Endothelial cell of umbilical vein (primary cell): ENCODE data around the gene WDR4. TPM values are rescaled to one million over a fixed set of nuclear protein-coding genes. Genes with fewer than 3 reads are reported as not detected.

Experiments
- BruUV-seq: library from RNA; stranded (reverse); fragments of 400-500 nt; replicated peaks from 2 replicates; lab custom pipeline; 2021; lab: Mats Ljungman, UMichigan
- CTCF ChIA-PET: fragments of 300-600, 350-600 bp; sonication (Branson Sonifier 250); formaldehyde crosslinking; loops from one replicate; lab custom pipeline; 2021; ENCODE audit warnings: antibody characterized with exemption, inconsistent platforms; lab: Charles Lee
- POLR2A ChIA-PET: fragments of 300-600, 350-600 bp; sonication (Branson Sonifier 250); formaldehyde crosslinking; loops from one replicate; lab custom pipeline; 2021; ENCODE audit warnings: antibody characterized with exemption, inconsistent platforms; lab: Charles Lee
- DNase-seq: peaks from one replicate; pipeline ENCODE4 v3.0.0-alpha.2; 2011; ENCODE audit warnings: low read depth, low spot score
- FAIRE-seq: peaks from 2 replicates; lab custom pipeline; 2011; peaks lifted over from hg19 to GRCh38; lab: Jason Lieb, UNC
- H2AFZ ChIP-seq: 2 replicates; pipeline ENCODE4 v1.6.0; 2012; ENCODE audit warnings: low read depth, low read length, control low read depth, inconsistent platforms
- H3K27ac ChIP-seq: 2 replicates; pipeline ENCODE4 v1.5.1; 2011; ENCODE audit warnings: low read depth, mild to moderate bottlenecking, control low read depth, low read length, moderate library complexity; ENCODE audit not compliant: insufficient read depth
- H3K27me3 ChIP-seq, 2 experiments: 2 replicates each; pipeline versions ENCODE4 v1.6.0 to v1.6.1; 2011; ENCODE audit warnings: low read length in 2 of 2, mixed read lengths in 1 of 2; ENCODE audit not compliant: control insufficient read depth in 2 of 2, insufficient read depth in 2 of 2
- H3K36me3 ChIP-seq, 2 experiments: 2 replicates in 1 of 2; 3 replicates in 1 of 2; pipeline ENCODE4 v1.5.1; 2011; ENCODE audit warnings: low read length in 2 of 2, mild to moderate bottlenecking in 1 of 2, moderate library complexity in 1 of 2; ENCODE audit not compliant: control insufficient read depth in 2 of 2, insufficient read depth in 2 of 2; ENCODE audit errors: extremely low read depth in 1 of 2
- H3K4me1 ChIP-seq: 3 replicates; pipeline ENCODE4 v1.5.1; 2011; ENCODE audit warnings: mild to moderate bottlenecking, low read length; ENCODE audit not compliant: control insufficient read depth, insufficient read depth; ENCODE audit errors: extremely low read depth
- H3K4me2 ChIP-seq: 2 replicates; pipeline ENCODE4 v1.6.1; 2011; ENCODE audit warnings: low read length, control low read depth, mixed read lengths; ENCODE audit not compliant: insufficient read depth
- H3K4me3 ChIP-seq, 3 experiments: fragments of 200-600 bp in 1 of 3; sonication (generic), shearing (Covaris generic) in 1 of 3; replicated peaks in 1 of 3; 2 replicates each; pipeline ENCODE4 v1.5.1; 2011 to 2016; ENCODE audit warnings: control low read depth in 3 of 3, low read length in 3 of 3, mild to moderate bottlenecking in 2 of 3, inconsistent platforms in 1 of 3, low read depth in 1 of 3, moderate library complexity in 1 of 3; ENCODE audit not compliant: insufficient read depth in 1 of 3
- H3K79me2 ChIP-seq: 2 replicates; pipeline ENCODE4 v1.6.0; 2012; ENCODE audit warnings: low read length, inconsistent platforms; ENCODE audit not compliant: control insufficient read depth, insufficient read depth
- H3K9ac ChIP-seq: replicated peaks from 2 replicates; pipeline ENCODE3; 2011; ENCODE audit warnings: low read length, control low read depth; ENCODE audit not compliant: insufficient read depth; ENCODE audit errors: extremely low read depth
- H3K9me1 ChIP-seq: replicated peaks from 3 replicates; pipeline ENCODE4 v1.6.0; 2011; ENCODE audit warnings: mild to moderate bottlenecking, low read length; ENCODE audit not compliant: control insufficient read depth, insufficient read depth; ENCODE audit errors: extremely low read depth
- H3K9me3 ChIP-seq: replicated peaks from 2 replicates; pipeline ENCODE4 v1.5.1; 2012; ENCODE audit warnings: low read length, inconsistent platforms; ENCODE audit not compliant: control insufficient read depth, insufficient read depth
- H4K20me1 ChIP-seq: replicated peaks from 2 replicates; pipeline ENCODE3; 2011; ENCODE audit warnings: mild to moderate bottlenecking, low read length; ENCODE audit not compliant: control insufficient read depth, insufficient read depth; ENCODE audit errors: extremely low read depth
- CTCF ChIP-seq, 2 donors: IDR thresholded peaks; 1 replicate in 1 of 2; 2 replicates in 1 of 2; pipeline ENCODE4 v1.5.1; 2011; ENCODE audit warnings: low read length in 2 of 2, mild to moderate bottlenecking in 2 of 2, moderate library complexity in 2 of 2, control low read depth in 1 of 2, inconsistent platforms in 1 of 2, low read depth in 1 of 2; ENCODE audit not compliant: insufficient read depth in 1 of 2; ENCODE audit errors: extremely low read depth in 1 of 2
- EZH2 ChIP-seq: IDR thresholded peaks from 2 replicates; pipeline ENCODE4 v1.6.1; 2012; ENCODE audit warnings: borderline replicate concordance, low read depth, mild to moderate bottlenecking, moderate library complexity, low read length, inconsistent platforms; ENCODE audit not compliant: severe bottlenecking
- FOS ChIP-seq: IDR thresholded peaks from 2 replicates; pipeline ENCODE4 v1.6.1; 2011; ENCODE audit warnings: mild to moderate bottlenecking, low read length, moderate library complexity, borderline replicate concordance; ENCODE audit not compliant: insufficient read depth
- GATA2 ChIP-seq: IDR thresholded peaks from 2 replicates; pipeline ENCODE4 v1.7.0; 2011; ENCODE audit warnings: low read depth, mild to moderate bottlenecking, moderate library complexity, mixed read lengths, low read length; ENCODE audit not compliant: insufficient read length, insufficient read depth
- JUN ChIP-seq: IDR thresholded peaks from 2 replicates; pipeline ENCODE4 v1.6.1; 2011; ENCODE audit warnings: borderline replicate concordance, low read depth; ENCODE audit not compliant: insufficient read length, insufficient read depth
- MAX ChIP-seq: IDR thresholded peaks from 2 replicates; pipeline ENCODE4 v1.6.1; 2011; ENCODE audit not compliant: insufficient read depth, insufficient read length
- MYC ChIP-seq: IDR thresholded peaks from one replicate; pipeline ENCODE4 v1.6.1; 2011; ENCODE audit warnings: mild to moderate bottlenecking, low read depth, low read length
- POLR2A ChIP-seq: IDR thresholded peaks from 2 replicates; pipeline ENCODE4 v1.6.1; 2012; ENCODE audit warnings: low read depth, mild to moderate bottlenecking, control low read depth, low read length
- POLR2AphosphoS5 ChIP-seq: IDR thresholded peaks from 2 replicates; pipeline ENCODE4 v1.6.1; 2012; ENCODE audit warnings: low read depth, mild to moderate bottlenecking, control low read depth, low read length, moderate library complexity; ENCODE audit not compliant: insufficient read depth
- dilution Hi-C: fragments of 300-500 bp; cut with MboI; formaldehyde crosslinking; loops from one replicate; pipeline ENCODE4 v1.15.0; 2019; ENCODE audit warnings: low sequenced_read_pairs; ENCODE audit not compliant: extremely low pct_ligation_motif_present
- intact Hi-C: fragments of 100-400 bp; cut with micrococcal nuclease; formaldehyde crosslinking; loops from one replicate; pipeline ENCODE4 v1.10.0; 2022
- polyA plus RNA-seq, 4 experiments: library from polyadenylated mRNA; depleted of rRNA in 3 of 4; stranded (reverse) in 3 of 4; unstranded in 1 of 4; fragments of >200 nt; gene quantifications; 2 replicates each; pipeline versions ENCODE4 v1.2.1 to v1.2.3, GENCODE V29; 2011 to 2012; ENCODE audit warnings: missing spikeins in 1 of 4
- total RNA-seq: library from RNA; stranded (reverse); gene quantifications from 2 replicates; pipeline ENCODE4 v1.2.3, GENCODE V29; 2021

Gene WDR4
- total and polyA plus RNA-seq, 2 donors (not counting 3 experiments of a cell fraction or from before 2014, with no cell fraction given): 24.5 to 40.0 TPM

- peaks cover 7 to 37% of the 10 kb centered on the region in 2 experiments for H3K36me3 ChIP-seq
- H3K9me3 ChIP-seq: no peaks in the 10 kb centered on the region
- BruUV-seq: no TSS peak
- TF ChIP-seq JUN (no peak), FOS (no peak), POLR2A (no peak), MYC (no peak), MAX (no peak), CTCF (IDR thresholded peaks at IDR 0.05; ENCODE audit: extremely low read depth in 1 of 2, insufficient read depth in 1 of 2, low read depth in 1 of 2, low read length in 2 of 2) (no peak), POLR2AphosphoS5 (no peak), GATA2 (no peak), EZH2 (no peak)
- FAIRE-seq (no peak), DNase-seq (no peak)
- ChIA-PET POLR2A (no interaction called here), CTCF (no interaction called here)
- peaks cover 36% of the 10 kb centered on the region for H3K79me2 ChIP-seq
- no peak overlapping the region for H3K27ac ChIP-seq
- intact Hi-C loops: no loop called here
- no peaks in the 10 kb centered on the region for H3K9me1 ChIP-seq
- no peak overlapping the region for H2AFZ ChIP-seq
- H3K4me2 ChIP-seq: no peak overlapping the region
- H4K20me1 ChIP-seq: no peaks in the 10 kb centered on the region
- no peak overlapping the region for H3K4me3 ChIP-seq
- H3K9ac ChIP-seq: no peak overlapping the region
- dilution Hi-C loops: no loop called here
- no peaks in the 10 kb centered on the region for H3K27me3 ChIP-seq
- no peaks in the 10 kb centered on the region for H3K4me1 ChIP-seq
These were observed 32.2 kb downstream of the WDR4 start for GRCh38 chr21:42847051-42847707.
